H1 (cell line): Measurements from ENCODE around the gene OSR1. TPM values are rescaled to one million over a fixed set of nuclear protein-coding genes. Genes with fewer than 3 reads are reported as not detected.

Source experiments
- CTCF ChIA-PET: fragments of 300-600 bp; sonication (Branson Sonifier 250); formaldehyde crosslinking; loops from one replicate; lab custom pipeline; 2021; ENCODE audit not compliant: partially characterized antibody; lab: Charles Lee
- POLR2A ChIA-PET: fragments of 300-600 bp; sonication (Branson Sonifier 250); formaldehyde crosslinking; loops from one replicate; lab custom pipeline; 2021; ENCODE audit warnings: inconsistent platforms; ENCODE audit not compliant: partially characterized antibody; lab: Charles Lee
- DNase-seq, 2 experiments: peaks; one replicate each; pipeline versions ENCODE4 v3.0.0 to v3.0.0-alpha.2; 2010 to 2022; ENCODE audit warnings: low spot score in 2 of 2, low read depth in 1 of 2, mixed read lengths in 1 of 2
- FAIRE-seq: peaks from 2 replicates; lab custom pipeline; 2011; peaks lifted over from hg19 to GRCh38; lab: Jason Lieb, UNC
- H2AFZ ChIP-seq: 2 replicates; pipeline ENCODE4 v1.8.1; 2012; ENCODE audit warnings: low read length, inconsistent platforms
- H2AK5ac ChIP-seq: 2 replicates; pipeline ENCODE4 v1.6.1; 2013; ENCODE audit warnings: low read depth, low read length
- H2BK120ac ChIP-seq: replicated peaks from 2 replicates; pipeline ENCODE3; 2013; ENCODE audit warnings: low read depth, low read length, inconsistent platforms
- H2BK12ac ChIP-seq: 2 replicates; pipeline ENCODE4 v1.6.1; 2013; ENCODE audit warnings: low read depth, low read length
- H2BK15ac ChIP-seq: 2 replicates; pipeline ENCODE4 v1.6.1; 2013; ENCODE audit warnings: low read length
- H2BK20ac ChIP-seq: 2 replicates; pipeline ENCODE4 v1.6.1; 2013; ENCODE audit warnings: low read length
- H2BK5ac ChIP-seq: 2 replicates; pipeline ENCODE4 v1.6.1; 2013; ENCODE audit warnings: low read depth, low read length
- H3K14ac ChIP-seq: 2 replicates; pipeline ENCODE4 v1.6.1; 2013; ENCODE audit warnings: inconsistent platforms; ENCODE audit not compliant: insufficient read length
- H3K18ac ChIP-seq: 2 replicates; pipeline ENCODE4 v1.6.1; 2013; ENCODE audit warnings: low read length; ENCODE audit errors: extremely low read depth
- H3K23ac ChIP-seq: 2 replicates; pipeline ENCODE4 v1.6.1; 2013; ENCODE audit warnings: inconsistent platforms; ENCODE audit not compliant: insufficient read length
- H3K23me2 ChIP-seq: 2 replicates; pipeline ENCODE4 v1.6.1; 2013; ENCODE audit warnings: low read depth, low read length
- H3K27ac ChIP-seq: 2 replicates; pipeline ENCODE4 v1.6.1; 2011; ENCODE audit warnings: low read depth, low read length, inconsistent platforms
- H3K27me3 ChIP-seq, 4 experiments: replicated peaks in 1 of 4; 1 replicate in 1 of 4; 2 replicates in 3 of 4; pipeline versions ENCODE4 v1.6.1 to v1.8.1; 2011 to 2013; ENCODE audit warnings: low read length in 3 of 4, mild to moderate bottlenecking in 3 of 4, inconsistent platforms in 2 of 4, mixed read lengths in 2 of 4, moderate library complexity in 1 of 4; ENCODE audit not compliant: control insufficient read depth in 3 of 4, insufficient read depth in 3 of 4; ENCODE audit errors: extremely low read depth in 1 of 4
- H3K36me3 ChIP-seq, 4 experiments: 2 replicates each; pipeline versions ENCODE4 v1.6.1 to v1.8.1; 2011 to 2013; ENCODE audit warnings: mild to moderate bottlenecking in 4 of 4, low read length in 3 of 4, moderate library complexity in 2 of 4, control low read depth in 1 of 4, inconsistent platforms in 1 of 4; ENCODE audit not compliant: insufficient read depth in 4 of 4, control insufficient read depth in 2 of 4
- H3K4ac ChIP-seq: replicated peaks from 2 replicates; pipeline ENCODE3; 2013; ENCODE audit warnings: low read length, low read depth, mixed read lengths, inconsistent platforms; ENCODE audit not compliant: insufficient read length
- H3K4me1 ChIP-seq, 4 experiments: replicated peaks in 1 of 4; 1 replicate in 1 of 4; 2 replicates in 3 of 4; pipeline versions ENCODE4 v1.6.1 to v1.8.1; 2011 to 2013; ENCODE audit warnings: low read length in 3 of 4, inconsistent platforms in 2 of 4, mixed read lengths in 1 of 4; ENCODE audit not compliant: insufficient read depth in 4 of 4, control insufficient read depth in 3 of 4
- H3K4me2 ChIP-seq, 2 experiments: 2 replicates each; pipeline versions ENCODE4 v1.6.1 to v1.8.1; 2011 to 2013; ENCODE audit warnings: low read depth in 2 of 2, low read length in 2 of 2, control low read depth in 1 of 2, inconsistent platforms in 1 of 2, mild to moderate bottlenecking in 1 of 2; ENCODE audit not compliant: insufficient read depth in 1 of 2
- H3K4me3 ChIP-seq, 4 experiments: fragments of 200-600, 300-600 bp in 1 of 4; sonication (generic), shearing (Covaris generic), sonication (Bioruptor Twin) in 1 of 4; 2 replicates each; pipeline versions ENCODE4 v1.5.1 to v1.8.1; 2011 to 2016; ENCODE audit warnings: low read length in 4 of 4, low read depth in 3 of 4, control low read depth in 2 of 4, inconsistent platforms in 2 of 4, mild to moderate bottlenecking in 2 of 4, mixed read lengths in 1 of 4, moderate library complexity in 1 of 4; ENCODE audit not compliant: insufficient read depth in 2 of 4; ENCODE audit errors: extremely low read depth in 1 of 4
- H3K56ac ChIP-seq: replicated peaks from 2 replicates; pipeline ENCODE3; 2013; ENCODE audit warnings: low read depth, mild to moderate bottlenecking, mixed read lengths, low read length, inconsistent platforms; ENCODE audit not compliant: insufficient read length
- H3K79me1 ChIP-seq: 2 replicates; pipeline ENCODE4 v1.6.1; 2013; ENCODE audit warnings: low read depth, low read length, control low read depth
- H3K79me2 ChIP-seq, 2 experiments: 2 replicates each; pipeline versions ENCODE4 v1.6.1 to v1.8.1; 2012 to 2013; ENCODE audit warnings: low read length in 2 of 2, mild to moderate bottlenecking in 2 of 2, inconsistent platforms in 1 of 2; ENCODE audit not compliant: insufficient read depth in 2 of 2, control insufficient read depth in 1 of 2
- H3K9ac ChIP-seq, 4 experiments: replicated peaks in 1 of 4; 1 replicate in 1 of 4; 2 replicates in 3 of 4; pipeline versions ENCODE4 v1.6.1 to v1.8.1; 2011 to 2013; ENCODE audit warnings: low read depth in 3 of 4, low read length in 3 of 4, control low read depth in 2 of 4, mild to moderate bottlenecking in 2 of 4, moderate library complexity in 2 of 4, inconsistent platforms in 1 of 4; ENCODE audit errors: extremely low read depth in 1 of 4
- H3K9me3 ChIP-seq, 2 experiments: 2 replicates each; pipeline versions ENCODE4 v1.6.1 to v1.8.1; 2012 to 2013; ENCODE audit warnings: mild to moderate bottlenecking in 2 of 2, moderate library complexity in 2 of 2, control low read depth in 1 of 2, inconsistent platforms in 1 of 2, low read depth in 1 of 2, low read length in 1 of 2, mixed read lengths in 1 of 2; ENCODE audit not compliant: insufficient read depth in 2 of 2
- H4K20me1 ChIP-seq, 2 experiments: replicated peaks in 1 of 2; 2 replicates each; pipeline versions ENCODE3 to v1.8.1; 2011 to 2013; ENCODE audit warnings: inconsistent platforms in 2 of 2, low read length in 2 of 2, mild to moderate bottlenecking in 1 of 2; ENCODE audit not compliant: insufficient read depth in 2 of 2, control insufficient read depth in 1 of 2
- H4K5ac ChIP-seq: 2 replicates; pipeline ENCODE4 v1.6.1; 2013; ENCODE audit warnings: low read length, low read depth, mixed read lengths, inconsistent platforms; ENCODE audit not compliant: insufficient read length
- H4K8ac ChIP-seq: 2 replicates; pipeline ENCODE4 v1.8.0; 2013; ENCODE audit warnings: mild to moderate bottlenecking, moderate library complexity, low read length, inconsistent platforms; ENCODE audit not compliant: insufficient read depth; ENCODE audit errors: extremely low read depth
- H4K91ac ChIP-seq: replicated peaks from 2 replicates; pipeline ENCODE3; 2013; ENCODE audit warnings: low read length, mixed read lengths, inconsistent platforms; ENCODE audit not compliant: insufficient read length
- CHD2 ChIP-seq: IDR thresholded peaks from 2 replicates; pipeline ENCODE4 v1.6.1; 2012; ENCODE audit warnings: low read length, improper control_type of control experiment
- RNF2 ChIP-seq: fragments of 200-900, 300-1000 bp; sonication (generic); IDR thresholded peaks from 2 replicates; pipeline ENCODE4 v1.7.1; 2016; ENCODE audit warnings: borderline replicate concordance, low read depth, mild to moderate bottlenecking, antibody characterized with exemption, low read length; ENCODE audit not compliant: poor library complexity, severe bottlenecking; ENCODE audit errors: missing control alignments
- TEAD4 ChIP-seq: IDR thresholded peaks from 2 replicates; pipeline ENCODE4 v1.6.1; 2012; ENCODE audit warnings: low read depth, low read length, inconsistent platforms, mixed read lengths
- WGBS, 2 experiments: shearing (Covaris generic) in 1 of 2; methylation state at CpG; one replicate each; pipeline versions ENCODE4 v1.1.6 to v1.1.7; 2013 to 2015; ENCODE audit warnings: low lambda C conversion rate in 2 of 2, mixed read lengths in 2 of 2, inconsistent platforms in 1 of 2, low coverage in 1 of 2, missing lambda C conversion rate in 1 of 2; ENCODE audit not compliant: insufficient replicate concordance in 2 of 2, insufficient coverage in 1 of 2, insufficient read length in 1 of 2; ENCODE audit errors: extremely low coverage in 1 of 2, missing lambda C conversion rate in 1 of 2; 5-methylcytosine and 5-hydroxymethylcytosine counted together
- polyA plus RNA-seq, 7 experiments: library from polyadenylated mRNA; depleted of rRNA in 3 of 7; stranded (reverse) in 5 of 7; unstranded in 2 of 7; fragments of >200 nt in 5 of 7; fragments of 200-250 nt in 2 of 7; gene quantifications; 1 replicate in 5 of 7; 2 replicates in 1 of 7; 4 replicates in 1 of 7; pipeline versions ENCODE4 v1.2.1 to v1.2.3, GENCODE V29; 2011 to 2013; ENCODE audit warnings: missing spikeins in 2 of 7, mixed read lengths in 2 of 7
- total RNA-seq: library from RNA; stranded (reverse); fragmentation: NEBNext Ultra II Directional; extraction: Animal tissue kit (Norgen Biotek cat#: 25700); gene quantifications from 2 replicates; pipeline ENCODE4 v1.2.1, GENCODE V29; 2021
- TF ChIP-seq, protein P1 (sequence below): IDR thresholded peaks from 2 replicates; pipeline ENCODE4 v1.6.1; 2011; ENCODE audit warnings: low read depth, mild to moderate bottlenecking, low read length; ENCODE audit not compliant: insufficient read depth

Gene OSR1
- total and polyA plus RNA-seq, 2 of the 8 experiments (the other 6 are each of a cell fraction or from before 2014, with no cell fraction given) = 0.05 to 0.22 TPM

DNA sequence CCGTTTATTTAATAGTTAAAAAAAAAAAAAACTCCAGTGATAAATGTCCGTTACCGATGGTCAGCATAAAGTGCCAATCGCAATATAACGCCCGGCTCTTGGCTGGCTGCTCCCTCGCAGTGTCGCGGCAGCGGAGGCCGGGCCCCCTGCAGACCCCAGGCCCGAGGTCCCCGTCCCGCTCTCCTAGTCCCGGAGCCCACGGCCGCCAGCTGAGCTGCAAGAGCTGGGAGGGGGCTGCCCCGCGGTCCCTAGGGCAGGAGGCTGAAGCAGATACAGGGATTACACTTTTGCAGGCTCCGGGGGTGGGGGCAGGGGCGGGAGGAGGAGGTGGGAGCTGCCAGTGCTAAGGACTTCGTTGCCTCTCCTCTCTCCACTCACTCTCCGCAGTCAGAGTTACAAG lies 6.9 kb downstream of the OSR1 start:
- Histone ChIP-seq H2AK5ac (no peak overlapping the region), H3K23me2 (no peaks in the 10 kb centered on the region; the same call in 1 of the 2 replicates), H2BK15ac (no peak overlapping the region), H3K4ac (no peak overlapping the region), H3K14ac (no peak overlapping the region), H3K18ac (no peak overlapping the region), H3K23ac (no peak overlapping the region), H3K4me3 (peak overlapping the region; percentile 16 to 56 (median 24); a peak in 6 of 8 replicates), H4K20me1 (peaks cover 19 to 29% of the 10 kb centered on the region in 2 experiments), H2BK20ac (no peak overlapping the region), H4K8ac (no peak overlapping the region), H3K9ac (no peak overlapping the region), H2BK12ac (no peak overlapping the region; the same call in 1 of the 2 replicates), H3K27ac (no peak overlapping the region), H2BK120ac (no peak overlapping the region), H3K79me1 (no peaks in the 10 kb centered on the region; the same call in 1 of the 2 replicates), H3K9me3 (no peaks in the 10 kb centered on the region), H4K5ac (no peak overlapping the region), H3K4me2 (peak overlapping the region; percentile 72 to 82), H3K4me1 (peaks cover 0 to 31% (median 15%) of the 10 kb centered on the region in 4 experiments; a peak in 6 of 7 replicates), H2BK5ac (no peak overlapping the region), H4K91ac (no peak overlapping the region), H3K79me2 (no peaks in the 10 kb centered on the region), H3K56ac (no peak overlapping the region), H3K36me3 (0 out of 8 replicates have a peak, but pooled peaks cover 0 to 6% (median 0%) of the 10 kb centered on the region in 4 experiments), H2AFZ (no peak overlapping the region), H3K27me3 (peaks cover 75 to 83% (median 82%) of the 10 kb centered on the region in 4 experiments)
- TF ChIP-seq, protein P1, sequence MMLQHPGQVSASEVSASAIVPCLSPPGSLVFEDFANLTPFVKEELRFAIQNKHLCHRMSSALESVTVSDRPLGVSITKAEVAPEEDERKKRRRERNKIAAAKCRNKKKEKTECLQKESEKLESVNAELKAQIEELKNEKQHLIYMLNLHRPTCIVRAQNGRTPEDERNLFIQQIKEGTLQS = no peak
- TF ChIP-seq RNF2 = peak; percentile 64
- TF ChIP-seq TEAD4 = no peak
- TF ChIP-seq CHD2 = no peak
- no peak for DNase-seq
- FAIRE-seq = no peak
- CTCF ChIA-PET = interaction anchor here (0.6 to 7.5 kb wide), 12 partner anchors 8 to 664 kb away, joined by 3 to 104 read pairs (median 4); partner anchors contain the start of gene OSR1
- 8% methylated on average over 16 of the region's 23 CpGs; no CpG with 5 or more reads in 1 of the 2 experiments for WGBS, 2 experiments
- POLR2A ChIA-PET = interaction anchor here (0.6 kb wide), 1 partner anchor 126 kb away, joined by 3 read pairs; no protein-coding TSS in a partner anchor
